ENCODE measurements around the gene PRKCE. TPM values are rescaled to one million over a fixed set of nuclear protein-coding genes. Genes with fewer than 3 reads are reported as not detected.

Gene PRKCE
- total RNA-seq, 1 experiment from 2014 or later: 14.0 TPM

- Histone ChIP-seq H3K9me3 (ENCODE audit: control insufficient read depth, insufficient read depth, low read depth, low read length) (no peaks in the 10 kb centered on the region), H3K4me3 (ENCODE audit: low read depth in 2 of 2, low read length in 2 of 2) (no peak overlapping the region), H3K4me1 (ENCODE audit: control insufficient read depth, insufficient read depth, low read length) (no peaks in the 10 kb centered on the region), H3K27me3 (ENCODE audit: control insufficient read depth, insufficient read depth, low read length) (no peaks in the 10 kb centered on the region), H3K36me3 (ENCODE audit: control insufficient read depth, insufficient read depth, low read length) (no peaks in the 10 kb centered on the region), H3K27ac (ENCODE audit: low read length) (no peak overlapping the region)
- intact Hi-C loops (cut with micrococcal nuclease; ENCODE audit: unreplicated experiment): no loop called here
- ChIA-PET POLR2A (interaction anchor here (0.7 kb wide), 2 partner anchors 160 to 168 kb away, joined by 4 to 5 read pairs; no protein-coding TSS in a partner anchor), CTCF (no interaction called here)
- in situ Hi-C loops (cut with HindIII; ENCODE audit: low pct_unique_long_range_greater_than_20kb, low sequenced_read_pairs): no loop called here
- no TSS peak for BruUV-seq (replicated peaks)
- DNase-seq (ENCODE audit: low read depth, low spot score) (no peak), ATAC-seq (no peak)
- TF ChIP-seq REST (IDR thresholded peaks at IDR 0.05; ENCODE audit: insufficient read depth in 1 of 2, low read depth in 2 of 2, low read length in 1 of 2) (no peak), TCF7L2 (IDR thresholded peaks at IDR 0.05; ENCODE audit: low read depth, low read length) (no peak), POLR2AphosphoS5 (IDR thresholded peaks at IDR 0.05; ENCODE audit: low read depth, low read length) (no peak), CTCF (IDR thresholded peaks at IDR 0.05) (no peak), SIN3A (IDR thresholded peaks at IDR 0.05; ENCODE audit: borderline replicate concordance, insufficient read depth, low read depth, low read length) (no peak)
Observed at GRCh38 chr2:46227674-46228289, 576.3 kb downstream of the PRKCE start.

GRCh38 chr2:46229134-46230063 lies 577.9 kb downstream of the PRKCE start:
- no peak for TF ChIP-seq CTCF (IDR thresholded peaks at IDR 0.05)
- no peak for TF ChIP-seq SIN3A (IDR thresholded peaks at IDR 0.05; ENCODE audit: borderline replicate concordance, insufficient read depth, low read depth, low read length)
- TF ChIP-seq POLR2AphosphoS5 (IDR thresholded peaks at IDR 0.05; ENCODE audit: low read depth, low read length): no peak
- TF ChIP-seq TCF7L2 (IDR thresholded peaks at IDR 0.05; ENCODE audit: low read depth, low read length): no peak
- no peak for TF ChIP-seq REST (IDR thresholded peaks at IDR 0.05; ENCODE audit: insufficient read depth in 1 of 2, low read depth in 2 of 2, low read length in 1 of 2)
- in situ Hi-C loops (cut with HindIII; ENCODE audit: low pct_unique_long_range_greater_than_20kb, low sequenced_read_pairs) (no loop called here), intact Hi-C loops (cut with micrococcal nuclease; ENCODE audit: unreplicated experiment) (no loop called here)
- H3K4me1 ChIP-seq (ENCODE audit: control insufficient read depth, insufficient read depth, low read length): no peaks in the 10 kb centered on the region
- no peak for DNase-seq (ENCODE audit: low read depth, low spot score)
- no peaks in the 10 kb centered on the region for H3K36me3 ChIP-seq (ENCODE audit: control insufficient read depth, insufficient read depth, low read length)
- ChIA-PET CTCF (interaction anchor here (0.7 kb wide), 1 partner anchor 24 kb away, joined by 3 read pairs; no protein-coding TSS in a partner anchor), POLR2A (interaction anchor here (0.5 kb wide), 1 partner anchor 13 kb away, joined by 3 read pairs; no protein-coding TSS in a partner anchor)
- no peak overlapping the region for H3K27ac ChIP-seq (ENCODE audit: low read length)
- H3K9me3 ChIP-seq (ENCODE audit: control insufficient read depth, insufficient read depth, low read depth, low read length): no peaks in the 10 kb centered on the region
- no peak overlapping the region for H3K4me3 ChIP-seq (ENCODE audit: low read depth in 2 of 2, low read length in 2 of 2)
- BruUV-seq (replicated peaks): no TSS peak
- H3K27me3 ChIP-seq (ENCODE audit: control insufficient read depth, insufficient read depth, low read length): no peaks in the 10 kb centered on the region
- no peak for ATAC-seq
